ENCODE results near the gene PIGN.

Gene PIGN

GRCh38 chr18:62102221-62102620 is 84.6 kb downstream of the PIGN start:
- no peak for DNase-seq

DNA sequence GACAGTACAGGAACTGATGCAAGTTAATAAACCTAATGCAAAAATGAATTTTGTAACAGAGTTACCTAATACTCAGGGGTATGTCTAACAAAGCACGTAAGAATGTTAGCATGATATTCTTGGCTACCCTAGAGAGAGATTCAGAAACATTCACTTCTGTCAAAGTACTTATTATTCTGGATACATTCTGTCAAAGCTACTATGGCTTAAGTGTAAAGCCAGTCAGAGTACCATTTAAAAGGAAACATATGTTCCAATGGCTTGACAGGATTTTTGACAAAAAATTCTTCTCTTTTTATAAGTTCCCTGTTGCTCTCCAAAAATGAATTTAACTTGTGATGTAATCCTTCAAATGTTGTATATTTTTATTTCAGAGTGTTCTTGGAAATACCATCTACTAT is 85.5 kb downstream of the PIGN start:
- no peak for DNase-seq

DNA sequence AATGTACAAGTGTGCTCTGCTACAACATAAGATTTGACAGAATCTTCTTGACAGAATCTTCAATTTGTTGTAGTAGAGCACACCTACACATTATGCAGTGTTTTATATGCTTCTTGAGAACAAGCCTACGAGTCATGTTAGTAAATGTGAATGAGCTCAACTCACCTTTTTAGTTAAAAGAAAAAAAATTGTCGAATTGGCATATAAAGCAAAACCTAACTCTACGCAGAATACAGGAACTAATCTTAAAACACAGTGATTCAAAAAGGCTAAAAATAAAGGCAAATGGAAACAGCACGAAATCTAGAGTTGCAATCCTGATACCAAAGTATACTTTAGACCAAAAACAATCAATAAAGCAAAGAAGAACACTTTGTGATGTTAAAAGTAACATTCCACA is 87.9 kb downstream of the PIGN start:
- no peak for DNase-seq

- no peak for DNase-seq
These were observed 89.2 kb downstream of the PIGN start for GRCh38 chr18:62097698-62098097.

DNA sequence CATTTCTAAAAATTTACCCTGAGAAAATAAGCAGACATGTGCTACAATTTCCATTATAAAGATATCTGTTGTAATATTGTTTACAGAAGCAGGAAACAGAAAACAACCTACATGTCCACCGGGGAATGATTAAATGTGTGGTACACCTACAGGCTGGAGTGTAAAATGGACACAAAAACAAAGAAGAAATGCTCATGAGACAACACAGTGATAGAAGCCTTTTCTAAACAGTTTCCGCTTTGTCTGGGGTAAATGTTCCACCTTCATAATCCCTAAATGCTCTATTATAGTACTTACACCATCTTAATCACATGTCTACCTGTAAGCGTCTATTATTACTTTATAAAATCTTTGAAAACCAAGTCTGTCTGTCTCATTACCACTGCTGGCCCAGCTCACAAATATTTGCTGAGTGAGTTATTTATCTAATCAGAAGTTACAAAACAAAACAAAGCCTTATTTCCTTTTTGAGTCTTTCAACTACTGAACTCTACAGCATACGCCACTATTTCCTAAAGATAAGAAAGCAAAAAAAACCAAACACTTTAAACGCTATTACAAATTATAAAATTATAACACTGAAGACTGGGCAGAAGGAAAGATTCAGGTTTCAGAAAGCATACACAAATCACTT is 95.3 kb downstream of the PIGN start:
- DNase-seq = no peak

DNA sequence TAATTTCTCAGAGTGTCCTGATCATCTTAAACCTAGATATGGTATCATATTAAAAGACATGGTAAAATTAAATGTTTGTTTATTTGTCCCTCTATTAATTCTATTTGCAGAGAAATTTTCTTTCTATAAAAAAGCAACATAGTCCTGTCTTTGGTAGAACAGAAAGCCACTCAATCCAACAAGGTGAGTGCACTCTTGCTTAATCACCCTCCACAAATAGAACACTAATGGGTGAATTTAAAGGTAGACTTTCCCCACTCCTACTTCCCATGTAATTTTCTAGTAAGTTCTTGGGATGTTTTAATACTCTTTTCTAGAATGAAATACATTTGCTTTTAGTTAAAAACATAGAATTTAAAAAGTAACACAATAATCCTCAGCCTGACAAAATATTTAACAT is 97.7 kb downstream of the PIGN start:
- DNase-seq = no peak

GRCh38 chr18:62088156-62088555 is 98.7 kb downstream of the PIGN start:
- no peak for DNase-seq

DNA sequence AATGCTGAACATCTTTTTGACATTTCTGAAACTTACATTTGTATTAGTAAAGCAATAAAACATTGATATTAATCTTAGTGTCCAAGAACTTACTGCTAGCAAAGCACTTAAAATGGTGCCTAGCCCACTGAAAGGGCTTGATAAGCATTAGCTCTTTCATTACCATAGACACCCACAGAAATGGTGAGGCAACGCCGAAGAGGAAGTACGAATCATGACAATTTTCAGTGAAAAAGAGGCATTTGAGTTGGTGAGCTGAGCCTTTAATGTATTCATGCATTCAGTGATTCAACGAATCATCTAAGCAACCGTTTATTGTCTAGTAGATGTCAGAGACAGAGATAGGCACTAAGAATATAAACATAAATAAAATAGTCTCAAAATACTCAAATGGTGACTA is 101.1 kb downstream of the PIGN start:
- DNase-seq = no peak

- DNase-seq = no peak
These were observed 105.0 kb downstream of the PIGN start for GRCh38 chr18:62081761-62082294.

DNA sequence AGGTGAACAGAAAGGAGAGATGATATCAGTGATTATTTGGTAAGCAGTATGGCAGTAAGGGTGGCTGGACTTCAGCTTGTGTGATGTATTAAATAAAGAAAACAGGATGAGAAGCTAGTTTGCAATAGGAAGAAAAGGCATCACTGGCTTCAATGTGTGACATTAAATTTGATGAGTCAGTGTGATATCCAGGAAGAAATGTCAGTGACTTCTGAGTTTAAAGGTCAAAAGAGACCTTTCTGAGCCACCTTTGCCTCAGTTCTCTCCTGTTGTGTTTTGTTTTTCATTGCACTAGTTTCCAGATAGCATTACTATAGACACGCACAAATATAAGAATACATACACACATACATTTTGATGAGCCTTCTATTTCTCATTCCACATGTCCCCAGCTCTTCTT is 105.6 kb downstream of the PIGN start:
- DNase-seq = no peak

- DNase-seq = no peak
These were observed 106.5 kb downstream of the PIGN start for GRCh38 chr18:62080172-62080900.

- no peak for DNase-seq
These were observed 113.2 kb downstream of the PIGN start for GRCh38 chr18:62073461-62074281.

GRCh38 chr18:62072370-62072769 is 114.5 kb downstream of the PIGN start:
- no peak for DNase-seq

DNA sequence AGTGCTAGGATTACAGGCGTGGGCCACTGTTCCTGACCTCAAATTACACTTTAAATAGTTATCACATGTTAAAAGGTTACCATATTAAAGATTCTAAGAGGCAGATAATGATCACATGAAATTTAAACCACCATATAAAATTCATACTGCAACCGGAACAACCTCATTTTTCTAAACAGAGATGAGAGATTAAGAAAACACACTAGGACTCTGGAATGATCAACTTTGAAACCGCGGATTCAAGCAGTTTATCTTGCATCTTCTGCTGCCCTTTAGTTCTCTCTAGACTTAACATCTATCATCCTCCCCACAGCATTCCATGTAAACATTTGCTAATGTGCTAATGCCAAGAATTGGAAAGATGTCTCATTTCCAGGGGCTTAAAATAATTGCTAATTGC is 115.8 kb downstream of the PIGN start:
- no peak for DNase-seq

GRCh38 chr18:62070302-62070701 is 116.6 kb downstream of the PIGN start:
- DNase-seq = no peak

GRCh38 chr18:62069556-62069955 is 117.3 kb downstream of the PIGN start:
- DNase-seq = no peak

DNA sequence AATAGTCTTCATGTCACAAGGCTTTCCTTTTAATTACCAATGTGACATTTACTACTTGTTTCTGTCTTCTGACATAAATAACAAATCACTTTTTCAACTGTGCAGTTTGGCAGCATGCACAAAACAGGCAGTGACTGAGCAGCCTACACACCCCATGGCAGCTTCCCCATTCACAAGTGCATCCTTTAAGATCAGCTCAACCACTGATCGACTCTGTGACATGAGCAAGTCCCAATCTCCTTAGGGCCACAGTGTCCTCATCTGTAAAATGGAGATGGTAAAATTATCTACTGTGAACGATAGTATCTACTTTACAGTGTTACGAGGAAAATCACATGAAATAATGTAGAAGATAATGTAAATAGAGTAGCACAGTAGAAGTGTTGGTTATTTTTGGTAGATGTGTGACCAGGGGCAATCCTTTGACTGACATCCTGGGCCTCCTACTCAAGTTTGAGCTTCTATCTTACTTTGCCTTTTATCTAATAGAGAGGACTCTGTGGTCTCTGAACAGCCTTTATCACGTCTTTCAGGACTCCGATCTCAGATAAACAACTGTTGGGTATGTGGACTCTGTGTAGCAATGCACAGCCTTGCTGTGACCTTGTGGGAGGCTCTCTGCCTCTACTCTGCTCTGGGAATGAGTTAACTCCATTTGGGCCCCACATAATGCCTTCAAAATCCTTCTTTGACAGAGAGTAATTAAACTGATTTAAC is 120.6 kb downstream of the PIGN start:
- no peak for DNase-seq

DNA sequence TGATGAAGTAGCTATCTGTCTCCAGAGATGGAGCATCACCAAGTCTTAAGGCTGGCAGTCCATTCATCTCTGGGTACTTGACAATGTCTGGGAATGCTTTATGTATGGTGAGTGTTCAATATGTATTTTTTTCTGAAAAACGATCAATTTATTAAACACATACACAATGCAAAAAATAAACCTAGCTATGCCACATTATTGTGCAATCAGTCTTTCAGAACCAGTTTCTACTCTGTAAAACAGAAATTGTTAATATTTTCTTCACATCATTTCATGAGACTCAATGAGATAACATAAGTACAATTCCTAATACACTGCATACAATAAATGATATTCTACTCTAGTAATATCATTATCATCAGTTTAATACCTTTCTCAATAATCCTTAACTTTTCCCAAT is 122.5 kb downstream of the PIGN start:
- no peak for DNase-seq

- DNase-seq = no peak
These were observed 124.9 kb downstream of the PIGN start for GRCh38 chr18:62061821-62062478.

GRCh38 chr18:62060820-62061219 is 126.0 kb downstream of the PIGN start:
- DNase-seq = no peak

GRCh38 chr18:62054929-62055498 is 131.8 kb downstream of the PIGN start:
- no peak for DNase-seq

DNA sequence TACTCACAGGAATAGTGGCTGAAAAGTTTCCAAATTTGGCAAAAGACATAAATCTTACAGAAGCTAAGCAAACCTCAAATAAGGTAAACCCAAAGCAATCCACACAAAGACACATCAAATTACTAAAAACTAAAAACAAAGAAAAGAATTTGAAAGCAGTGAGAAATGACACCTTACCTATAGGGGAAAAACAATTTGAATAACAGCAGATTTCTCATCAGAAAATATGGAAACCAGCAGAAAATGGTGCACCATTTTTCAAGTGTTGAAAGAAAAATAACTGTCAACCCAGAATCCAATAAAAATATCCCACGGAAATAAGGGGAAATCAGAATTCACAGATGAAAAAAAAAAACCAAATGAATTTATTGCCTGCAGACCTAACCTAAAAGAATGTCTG is 138.6 kb downstream of the PIGN start:
- DNase-seq = no peak

Data from NCI-H187 treated with DMSO at 0.1 percent for 48 hours (cell line).